B cell (primary cell): ENCODE data around the gene GUCY1A1. TPM values are rescaled to one million over a fixed set of nuclear protein-coding genes. Genes with fewer than 3 reads are reported as not detected.

Experiments
- ATAC-seq: fragments of 200-7000 bp; cut with Tn5 transposase; one replicate; pipeline ENCODE4 v1.10.0; 2021; ENCODE audit warnings: low read depth, mild to moderate bottlenecking, moderate number of reproducible peaks, moderate library complexity
- CTCF ChIA-PET: fragments of 350-600 bp; sonication (Branson Sonifier 250); formaldehyde crosslinking; loops from one replicate; lab custom pipeline; 2021; ENCODE audit warnings: antibody characterized with exemption, inconsistent platforms; lab: Charles Lee
- POLR2A ChIA-PET: fragments of 350-600 bp; sonication (Branson Sonifier 250); formaldehyde crosslinking; loops from one replicate; lab custom pipeline; 2021; ENCODE audit warnings: antibody characterized with exemption; lab: Charles Lee
- DNase-seq: peaks from one replicate; pipeline ENCODE4 v3.0.0; 2013
- H2AFZ ChIP-seq: 2 replicates; pipeline ENCODE4 v1.6.1; 2012; ENCODE audit warnings: mild to moderate bottlenecking, low read depth, low read length; ENCODE audit not compliant: insufficient read depth, poor library complexity, severe bottlenecking
- H3K27ac ChIP-seq, 2 donors: 1 replicate in 1 of 2; 2 replicates in 1 of 2; pipeline ENCODE4 v1.5.1; 2012 to 2013; ENCODE audit warnings: low read length in 2 of 2, mild to moderate bottlenecking in 2 of 2, moderate library complexity in 1 of 2
- H3K27me3 ChIP-seq, 4 experiments: fragments of 200-600 bp in 1 of 4; sonication (generic) in 1 of 4; replicated peaks in 1 of 4; 1 replicate in 2 of 4; 2 replicates in 2 of 4; pipeline versions ENCODE4 v1.6.1 to v1.7.0; 2013 to 2016; ENCODE audit warnings: low read length in 3 of 4, mild to moderate bottlenecking in 2 of 4, mixed read lengths in 1 of 4, moderate library complexity in 1 of 4; ENCODE audit not compliant: insufficient read depth in 4 of 4, control insufficient read depth in 3 of 4; ENCODE audit errors: control extremely low read depth in 1 of 4
- H3K36me3 ChIP-seq, 2 experiments: replicated peaks in 1 of 2; 1 replicate in 1 of 2; 2 replicates in 1 of 2; pipeline versions ENCODE4 v1.6.1 to v1.7.1; 2013; ENCODE audit warnings: low read length in 1 of 2; ENCODE audit not compliant: insufficient read depth in 2 of 2, control insufficient read depth in 1 of 2; ENCODE audit errors: control extremely low read depth in 1 of 2, extremely low read depth in 1 of 2
- H3K4me1 ChIP-seq, 2 donors: fragments of 200-600 bp in 1 of 2; sonication (generic) in 1 of 2; 1 replicate in 1 of 2; 2 replicates in 1 of 2; pipeline versions ENCODE4 v1.5.1 to v1.6.1; 2013 to 2017; ENCODE audit warnings: low read length in 2 of 2; ENCODE audit not compliant: control insufficient read depth in 2 of 2, insufficient read depth in 2 of 2
- H3K4me2 ChIP-seq: replicated peaks from 2 replicates; pipeline ENCODE3; 2012; ENCODE audit warnings: mild to moderate bottlenecking, low read depth, low read length; ENCODE audit not compliant: poor library complexity, severe bottlenecking
- H3K4me3 ChIP-seq, 5 experiments: fragments of 200-600 bp in 1 of 5; sonication (generic) in 1 of 5; 1 replicate in 3 of 5; 2 replicates in 2 of 5; pipeline versions ENCODE4 v1.5.1 to v1.7.0; 2011 to 2016; ENCODE audit warnings: low read length in 4 of 5, mild to moderate bottlenecking in 4 of 5, low read depth in 2 of 5, control low read depth in 1 of 5, moderate library complexity in 1 of 5; ENCODE audit not compliant: insufficient read depth in 1 of 5; ENCODE audit errors: control extremely low read depth in 1 of 5, extremely low read depth in 1 of 5
- H3K79me2 ChIP-seq: fragments of 200-600 bp; sonication (generic); one replicate; pipeline ENCODE4 v1.6.0; 2016; ENCODE audit warnings: low read length; ENCODE audit not compliant: control insufficient read depth, insufficient read depth
- H3K9ac ChIP-seq: fragments of 200-600 bp; sonication (generic); 2 replicates; pipeline ENCODE4 v1.6.1; 2017; ENCODE audit warnings: mild to moderate bottlenecking, low read length, moderate library complexity
- H3K9me3 ChIP-seq, 3 donors: one replicate each; pipeline versions ENCODE4 v1.6.1 to v1.7.1; 2013; ENCODE audit warnings: low read length in 2 of 3; ENCODE audit not compliant: control insufficient read depth in 2 of 3, insufficient read depth in 1 of 3; ENCODE audit errors: control extremely low read depth in 1 of 3
- H4K20me1 ChIP-seq: 2 replicates; pipeline ENCODE4 v1.6.0; 2012; ENCODE audit warnings: mild to moderate bottlenecking, low read length; ENCODE audit not compliant: insufficient read depth, control insufficient read depth, poor library complexity, severe bottlenecking
- H3K27ac Mint-ChIP-seq: one replicate; pipeline ENCODE4 v1.8.0; 2021; ENCODE audit warnings: mixed read lengths
- H3K27me3 Mint-ChIP-seq: one replicate; pipeline ENCODE4 v1.8.0; 2021; ENCODE audit warnings: mixed read lengths
- H3K4me1 Mint-ChIP-seq: one replicate; pipeline ENCODE4 v1.8.0; 2021; ENCODE audit warnings: mixed read lengths
- H3K4me3 Mint-ChIP-seq: one replicate; pipeline ENCODE4 v1.8.0; 2021; ENCODE audit warnings: mixed read lengths
- H3K9me3 Mint-ChIP-seq: one replicate; pipeline ENCODE4 v1.8.0; 2022; ENCODE audit warnings: mixed read lengths; ENCODE audit not compliant: insufficient read depth
- EZH2 ChIP-seq: IDR thresholded peaks from 2 replicates; pipeline ENCODE4 v1.6.1; 2012; ENCODE audit warnings: borderline replicate concordance, low read depth, mild to moderate bottlenecking, moderate library complexity, low read length; ENCODE audit not compliant: insufficient read depth, poor library complexity, severe bottlenecking
- WGBS: methylation state at CpG from one replicate; pipeline ENCODE4 v1.1.5; 2013; ENCODE audit warnings: missing lambda C conversion rate; ENCODE audit not compliant: insufficient coverage; 5-methylcytosine and 5-hydroxymethylcytosine counted together
- intact Hi-C: fragments of 100-400 bp; cut with micrococcal nuclease; formaldehyde crosslinking; loops from one replicate; pipeline ENCODE4 v1.10.0; 2022
- polyA plus RNA-seq: library from polyadenylated mRNA; depleted of rRNA; stranded (reverse); fragments of >200 nt; gene quantifications from 2 replicates; pipeline ENCODE4 v1.2.3, GENCODE V29; 2012
- total RNA-seq, 2 donors: library from RNA; stranded (reverse); fragments of 120-200 nt in 1 of 2; gene quantifications; 1 replicate in 1 of 2; 2 replicates in 1 of 2; pipeline versions ENCODE4 v1.2.3 to v1.2.4, GENCODE V29; 2013 to 2022
- TF ChIP-seq, protein P1 (sequence below): fragments of 200-600 bp; IDR thresholded peaks from one replicate; pipeline ENCODE4 v1.8.0; 2022; ENCODE audit warnings: antibody characterized with exemption, mild to moderate bottlenecking

Gene GUCY1A1
- total and polyA plus RNA-seq, 2 donors (not counting 1 experiment from before 2014, with no cell fraction given): 0.12 to 0.25 TPM

DNA sequence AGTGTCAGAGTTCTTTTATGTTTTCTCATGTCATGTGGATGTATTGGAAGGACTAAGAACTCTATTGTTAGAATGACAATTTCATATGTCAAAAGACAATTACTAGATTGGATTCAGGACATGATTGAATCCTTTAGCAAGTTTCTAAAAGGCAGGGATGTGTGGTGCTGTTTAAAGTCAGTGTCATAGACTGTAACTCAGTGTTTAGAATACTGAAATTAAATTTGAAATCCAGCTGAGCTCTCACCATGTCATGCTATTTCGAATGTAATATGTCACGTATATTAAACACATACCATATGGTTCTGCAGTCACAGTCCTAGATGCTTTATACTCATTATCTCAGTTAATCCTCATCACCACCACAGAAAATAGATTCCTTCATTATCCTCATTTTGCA is 100.0 kb downstream of the GUCY1A1 start:
- no peak for TF ChIP-seq EZH2
- TF ChIP-seq, protein P1, sequence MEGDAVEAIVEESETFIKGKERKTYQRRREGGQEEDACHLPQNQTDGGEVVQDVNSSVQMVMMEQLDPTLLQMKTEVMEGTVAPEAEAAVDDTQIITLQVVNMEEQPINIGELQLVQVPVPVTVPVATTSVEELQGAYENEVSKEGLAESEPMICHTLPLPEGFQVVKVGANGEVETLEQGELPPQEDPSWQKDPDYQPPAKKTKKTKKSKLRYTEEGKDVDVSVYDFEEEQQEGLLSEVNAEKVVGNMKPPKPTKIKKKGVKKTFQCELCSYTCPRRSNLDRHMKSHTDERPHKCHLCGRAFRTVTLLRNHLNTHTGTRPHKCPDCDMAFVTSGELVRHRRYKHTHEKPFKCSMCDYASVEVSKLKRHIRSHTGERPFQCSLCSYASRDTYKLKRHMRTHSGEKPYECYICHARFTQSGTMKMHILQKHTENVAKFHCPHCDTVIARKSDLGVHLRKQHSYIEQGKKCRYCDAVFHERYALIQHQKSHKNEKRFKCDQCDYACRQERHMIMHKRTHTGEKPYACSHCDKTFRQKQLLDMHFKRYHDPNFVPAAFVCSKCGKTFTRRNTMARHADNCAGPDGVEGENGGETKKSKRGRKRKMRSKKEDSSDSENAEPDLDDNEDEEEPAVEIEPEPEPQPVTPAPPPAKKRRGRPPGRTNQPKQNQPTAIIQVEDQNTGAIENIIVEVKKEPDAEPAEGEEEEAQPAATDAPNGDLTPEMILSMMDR: no peak
- 90% methylated on average over 2 of the region's 2 CpGs for WGBS
- Mint-ChIP-seq H3K27me3 (peaks cover 4% of the 10 kb centered on the region), H3K9me3 (no peaks in the 10 kb centered on the region), H3K4me3 (no peak overlapping the region), H3K27ac (no peak overlapping the region), H3K4me1 (peaks cover 4% of the 10 kb centered on the region)
- Histone ChIP-seq H3K9me3 (no peaks in the 10 kb centered on the region), H3K79me2 (no peaks in the 10 kb centered on the region), H3K4me1 (peaks cover 0 to 4% of the 10 kb centered on the region in 2 donors), H4K20me1 (no peaks in the 10 kb centered on the region), H2AFZ (no peak overlapping the region), H3K4me3 (no peak overlapping the region), H3K4me2 (no peak overlapping the region), H3K9ac (no peak overlapping the region), H3K36me3 (no peaks in the 10 kb centered on the region), H3K27me3 (no peaks in the 10 kb centered on the region), H3K27ac (no peak overlapping the region)
- no peak for DNase-seq
- CTCF ChIA-PET: no interaction called here
- ATAC-seq: no peak
- POLR2A ChIA-PET: no interaction called here
- intact Hi-C loops: no loop called here

- Histone ChIP-seq H2AFZ (no peak overlapping the region), H3K4me2 (no peak overlapping the region), H3K36me3 (no peaks in the 10 kb centered on the region), H3K4me1 (peaks cover 0 to 4% of the 10 kb centered on the region in 2 donors), H4K20me1 (no peaks in the 10 kb centered on the region), H3K79me2 (no peaks in the 10 kb centered on the region), H3K9ac (no peak overlapping the region), H3K9me3 (no peaks in the 10 kb centered on the region), H3K27ac (no peak overlapping the region), H3K4me3 (no peak overlapping the region), H3K27me3 (no peaks in the 10 kb centered on the region)
- ChIA-PET CTCF (no interaction called here), POLR2A (no interaction called here)
- no peak for ATAC-seq
- no peaks in the 10 kb centered on the region for H3K9me3 Mint-ChIP-seq
- no peak for DNase-seq
- H3K27me3 Mint-ChIP-seq: no peaks in the 10 kb centered on the region
- no peak overlapping the region for H3K27ac Mint-ChIP-seq
- no peak overlapping the region for H3K4me3 Mint-ChIP-seq
- TF ChIP-seq, protein P1: no peak
- TF ChIP-seq EZH2: no peak
- intact Hi-C loops: no loop called here
- H3K4me1 Mint-ChIP-seq: peaks cover 4% of the 10 kb centered on the region
Measured at GRCh38 chr4:155768370-155768769, 101.7 kb downstream of the GUCY1A1 start.
